Right ventricle myocardium superior (tissue), 1 donor: ENCODE measurements around the gene MKRN2. TPM values are rescaled to one million over a fixed set of nuclear protein-coding genes. Genes with fewer than 3 reads are reported as not detected.
A peak's percentile ranks its signal among the peaks of the same experiment; 100 is the strongest.
"Not testable (repeated sequence)": the region's sequence is repeated elsewhere in the genome, so short reads cannot be mapped to it uniquely, and the experiment has no call there.

Source experiments
- ATAC-seq: fragments of 200-7000 bp; cut with Tn5 transposase; one replicate; pipeline ENCODE4 v1.9.1; 2020; ENCODE audit warnings: mild to moderate bottlenecking; ENCODE audit not compliant: poor library complexity
- DNase-seq: peaks from one replicate; pipeline ENCODE4 v3.0.0-alpha.2; 2020
- intact Hi-C: fragments of 100-400 bp; cut with DNase I; formaldehyde crosslinking; loops from one replicate; pipeline ENCODE4 v1.11.2; 2022
- long read RNA-seq: library from polyadenylated mRNA; unstranded; transcript quantifications from one replicate; pipeline ENCODE4 v2.0.0, GENCODE V29; 2021
- total RNA-seq: library from RNA; stranded (reverse); fragmentation: NEBNext Ultra II Directional; extraction: Animal tissue kit (Norgen Biotek cat#: 25700); gene quantifications from one replicate; pipeline ENCODE4 v1.2.1, GENCODE V29; 2021
- donor health status: DM: no; HTN: yes; CAD: no; lungs with severe emphysema.

The MKRN2 gene, protein sequence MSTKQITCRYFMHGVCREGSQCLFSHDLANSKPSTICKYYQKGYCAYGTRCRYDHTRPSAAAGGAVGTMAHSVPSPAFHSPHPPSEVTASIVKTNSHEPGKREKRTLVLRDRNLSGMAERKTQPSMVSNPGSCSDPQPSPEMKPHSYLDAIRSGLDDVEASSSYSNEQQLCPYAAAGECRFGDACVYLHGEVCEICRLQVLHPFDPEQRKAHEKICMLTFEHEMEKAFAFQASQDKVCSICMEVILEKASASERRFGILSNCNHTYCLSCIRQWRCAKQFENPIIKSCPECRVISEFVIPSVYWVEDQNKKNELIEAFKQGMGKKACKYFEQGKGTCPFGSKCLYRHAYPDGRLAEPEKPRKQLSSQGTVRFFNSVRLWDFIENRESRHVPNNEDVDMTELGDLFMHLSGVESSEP
- total RNA-seq, result 27.7 TPM
- long read RNA-seq, transcript MKRN2-201 (8 exons, 2,848 nt), result major isoform, 110 of 121 reads
- long read RNA-seq, partial matches to known transcripts, result 3 of 121 reads
- long read RNA-seq, other reads (novel, unspliced or antisense), result 6 of 121 reads

DNA sequence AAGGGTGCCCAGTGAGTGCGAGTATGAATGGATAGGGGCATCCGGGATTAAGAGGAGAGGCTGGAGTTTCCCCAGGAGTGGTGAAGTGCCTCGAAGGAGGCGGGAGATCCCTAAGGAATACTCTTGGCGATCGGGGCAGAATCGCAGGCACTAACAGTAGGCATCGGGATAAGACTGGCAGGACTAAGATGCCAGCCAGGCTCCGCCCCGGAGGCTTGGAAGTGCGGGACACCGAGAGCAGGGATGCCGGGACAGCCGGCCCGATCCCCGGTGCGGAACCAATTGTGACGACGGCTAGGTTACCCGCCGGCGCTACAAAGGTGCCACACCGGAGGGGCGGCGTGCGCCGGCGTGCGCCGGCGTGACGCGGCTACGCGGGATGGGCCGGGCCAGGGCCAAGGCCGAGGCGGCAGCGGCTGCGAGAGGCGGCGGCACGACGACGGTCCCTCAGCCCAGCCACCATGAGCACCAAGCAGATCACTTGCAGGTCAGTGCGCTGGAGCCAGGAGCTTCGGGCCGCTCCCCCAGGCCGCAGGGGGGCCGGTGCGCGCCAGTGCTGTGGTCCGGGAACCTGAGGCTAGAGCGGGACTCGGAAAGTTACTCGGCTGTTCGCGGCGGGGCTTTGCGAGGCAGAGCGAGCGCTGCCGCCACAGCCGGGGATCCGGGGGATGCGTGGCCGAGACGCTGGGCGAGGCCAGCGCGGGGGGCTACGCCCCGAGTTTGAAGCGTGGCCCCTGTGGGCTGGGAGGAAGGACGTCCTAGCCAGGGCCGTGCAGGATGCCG is at the start of gene MKRN2:
Gene MKRN2 (plus strand): TSS at position 398 of the 783 bp plus-strand sequence. CDS start 64 bp downstream, at position 462.
- DNase-seq (peak; percentile 93), ATAC-seq (peak; percentile 97)
- intact Hi-C loops, result loop anchor here (5.0 kb wide), 1 partner anchor 105 kb away; the partner anchor contains the start of gene RAF1

GRCh38 chr3:12507591-12508281 is 49.2 kb upstream of the MKRN2 start:
- ATAC-seq (peak; percentile 26), DNase-seq (no peak)
- intact Hi-C loops, result no loop called here

DNA sequence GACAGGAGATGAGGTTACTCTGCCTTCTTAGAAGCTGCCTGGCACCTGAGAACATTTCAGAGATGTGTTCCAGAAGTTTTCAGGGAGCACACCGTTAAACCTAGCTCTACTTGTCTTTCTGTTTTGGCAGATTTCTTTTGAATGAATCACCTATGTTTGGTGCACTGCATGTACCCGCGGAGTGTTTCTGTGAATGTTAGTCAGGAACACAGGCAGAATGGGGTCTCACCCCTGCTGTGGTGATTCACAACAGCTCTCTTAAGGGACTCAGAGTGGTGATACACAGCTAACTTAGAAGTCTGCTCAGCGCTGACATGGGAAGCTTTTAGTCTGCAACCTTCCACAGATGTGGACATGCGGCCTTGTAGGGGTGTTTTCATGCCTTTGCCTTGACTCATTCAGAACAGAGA is 48.6 kb upstream of the MKRN2 start:
- peak; percentile 34 for ATAC-seq
- DNase-seq, result no peak
- intact Hi-C loops, result no loop called here

DNA sequence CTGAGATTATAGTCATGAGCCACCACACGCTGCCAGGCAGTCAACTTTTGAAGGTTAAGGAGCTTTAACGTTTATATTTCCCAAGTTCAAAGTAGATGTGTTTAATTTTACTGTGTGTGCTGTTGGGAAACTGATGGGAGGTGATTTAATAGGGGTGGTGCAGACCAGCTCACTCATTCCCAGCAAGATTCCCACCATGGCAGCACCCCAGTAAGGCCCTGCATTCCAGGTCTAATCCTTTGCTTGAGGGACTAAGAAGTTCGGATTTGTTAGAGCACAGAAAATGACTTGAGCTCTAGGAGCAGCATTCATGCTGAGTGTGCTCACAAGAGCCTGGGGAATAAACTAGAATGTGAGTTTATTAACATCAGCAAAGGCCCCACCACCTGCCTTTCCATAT is 47.4 kb upstream of the MKRN2 start:
- DNase-seq (no peak), ATAC-seq (no peak)
- intact Hi-C loops, result no loop called here

DNA sequence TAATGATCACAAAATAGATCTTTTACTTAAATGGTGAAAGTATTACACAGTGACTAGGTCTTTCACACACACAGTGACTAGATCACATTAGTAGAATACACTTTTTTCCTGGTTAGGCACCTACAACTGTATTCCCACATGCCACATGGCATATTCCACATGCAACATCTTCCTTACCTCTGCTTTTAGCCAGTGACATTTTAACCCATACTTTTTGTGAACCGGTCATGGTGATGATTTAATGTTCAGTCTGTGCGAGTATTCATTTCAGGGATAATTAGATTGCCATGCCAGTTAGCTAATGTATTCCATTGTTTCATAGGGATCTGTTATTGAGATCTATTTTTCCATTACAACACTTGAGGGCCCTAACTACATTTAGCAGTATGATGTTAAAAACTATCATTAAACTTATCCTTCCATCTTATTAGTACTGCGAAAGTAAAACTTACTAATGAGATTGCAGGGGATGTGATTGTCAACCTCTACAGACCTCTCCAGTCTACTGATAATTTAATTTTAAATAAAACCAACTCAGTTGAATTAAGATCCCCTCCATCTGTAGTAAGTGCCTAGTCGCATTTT is 44.3 kb upstream of the MKRN2 start:
- ATAC-seq, result no peak
- intact Hi-C loops, result no loop called here

DNA sequence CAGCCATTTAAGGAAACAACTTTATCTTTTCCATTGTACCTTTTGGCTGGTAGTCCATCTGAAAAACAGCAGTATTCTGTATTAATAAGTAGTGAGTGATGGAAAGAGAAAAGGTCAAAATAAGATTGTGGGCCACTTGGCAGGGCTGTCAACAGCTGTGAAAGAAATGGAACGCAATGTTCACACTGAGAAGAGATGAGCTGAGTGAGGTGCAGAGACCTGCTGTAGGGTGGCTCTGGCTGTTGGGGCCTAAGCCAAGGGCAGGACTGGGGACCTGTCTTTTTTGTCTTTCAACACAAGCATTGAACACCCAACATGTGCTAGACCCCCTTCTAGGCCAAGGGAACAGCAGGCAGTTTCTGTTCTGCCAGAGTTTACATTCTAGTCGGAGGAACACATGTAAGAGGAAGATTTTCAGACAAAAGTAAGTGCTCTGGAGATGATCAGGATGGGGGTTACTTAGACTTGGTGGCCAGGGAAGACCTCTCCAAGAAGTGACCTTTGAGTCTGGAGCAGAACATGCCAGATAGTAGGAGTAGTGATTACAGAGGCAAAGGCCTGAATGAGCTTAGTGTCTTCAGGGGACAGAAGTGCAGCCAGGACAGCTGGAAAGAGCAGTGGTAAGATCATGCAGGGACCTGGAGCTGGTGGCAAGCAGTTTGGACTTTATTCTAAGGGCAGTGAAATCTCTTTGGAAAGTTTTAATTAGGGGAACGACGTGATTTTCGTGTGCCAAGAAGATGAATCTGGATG is 43.0 kb upstream of the MKRN2 start:
- intact Hi-C loops, result no loop called here
- peak; percentile 47 for DNase-seq
- ATAC-seq, result peak; percentile 93

More for the DNA sequence above, 44.3 kb upstream of the MKRN2 start:
- DNase-seq, result no peak

DNA sequence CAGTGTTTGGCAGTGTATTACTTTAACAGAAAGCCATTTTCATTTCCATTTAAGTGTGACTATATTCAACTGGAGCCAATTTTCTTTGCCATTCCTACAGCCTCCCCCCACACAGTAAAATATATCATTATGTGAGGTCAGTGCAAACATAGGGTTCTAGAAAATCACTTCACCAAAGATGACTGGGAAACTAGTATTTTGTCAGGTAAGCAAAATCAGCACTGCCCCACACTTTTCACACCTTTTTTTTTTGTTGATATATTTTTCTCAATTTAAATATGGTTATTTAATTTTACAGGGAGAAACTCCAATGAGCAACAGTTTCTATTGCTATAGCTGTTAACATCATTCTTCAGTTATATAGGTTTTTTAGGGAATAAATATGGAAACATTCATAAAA is 41.3 kb upstream of the MKRN2 start:
- DNase-seq (no peak), ATAC-seq (no peak)
- intact Hi-C loops, result no loop called here

- intact Hi-C loops, result no loop called here
- DNase-seq (no peak), ATAC-seq (no peak)
Observed at GRCh38 chr3:12516873-12517272, 40.0 kb upstream of the MKRN2 start.

DNA sequence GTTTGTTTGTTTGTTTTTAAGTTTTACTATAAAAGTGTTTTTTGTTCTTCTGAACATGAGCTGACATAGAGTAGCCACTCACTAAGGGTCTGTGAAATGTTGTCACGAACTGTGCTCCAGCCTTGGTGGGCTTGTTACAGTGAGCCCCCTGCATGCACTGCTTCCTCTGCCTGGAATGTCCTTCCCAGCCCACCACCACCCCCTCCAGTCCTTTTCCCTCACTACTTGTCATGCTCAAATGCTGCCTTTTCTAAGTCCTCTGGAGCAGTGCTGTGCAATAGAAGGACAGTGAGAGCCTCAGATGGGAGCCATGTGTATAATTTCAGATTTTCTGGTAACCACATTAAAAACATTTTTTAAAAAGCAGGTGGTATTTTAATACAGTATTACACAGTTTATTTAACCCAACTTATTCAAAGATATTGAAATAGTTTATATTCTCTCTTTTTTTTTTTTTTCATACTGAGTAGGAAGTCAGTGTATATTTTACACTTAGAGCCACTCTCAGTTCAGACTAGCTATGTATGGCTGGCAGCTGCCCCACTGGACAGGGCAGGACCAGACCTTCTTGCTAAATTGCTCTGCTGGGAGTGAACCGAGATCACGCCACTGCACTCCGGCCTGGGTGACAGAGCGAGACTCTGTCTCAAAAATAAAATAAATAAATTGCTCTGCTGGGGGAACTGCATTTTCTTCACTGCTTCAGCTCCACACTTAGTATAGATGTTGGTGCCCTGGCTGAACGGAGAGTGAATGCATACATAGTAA is 38.4 kb upstream of the MKRN2 start:
- intact Hi-C loops, result no loop called here
- DNase-seq (no peak), ATAC-seq (peak; percentile 40)

DNA sequence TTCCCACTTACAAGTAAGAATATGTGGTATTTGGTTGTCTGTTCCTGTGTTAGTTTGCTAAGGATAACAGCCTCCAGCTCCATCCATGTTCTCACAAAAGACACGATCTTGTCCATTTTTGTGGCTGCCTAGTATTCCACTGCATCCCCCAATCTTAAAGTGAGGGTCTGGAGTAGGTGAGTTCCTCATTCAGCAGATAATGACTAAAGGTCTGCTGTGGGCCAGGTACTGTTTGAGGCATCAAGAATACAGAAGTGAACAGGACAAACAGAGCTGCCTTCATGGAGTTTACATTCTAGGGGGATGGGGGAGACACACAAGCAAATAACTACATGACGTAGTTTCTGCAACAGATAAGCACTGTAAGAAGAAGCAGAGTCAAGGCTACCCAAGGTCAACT is 35.9 kb upstream of the MKRN2 start:
- intact Hi-C loops, result no loop called here
- DNase-seq (no peak), ATAC-seq (no peak)

DNA sequence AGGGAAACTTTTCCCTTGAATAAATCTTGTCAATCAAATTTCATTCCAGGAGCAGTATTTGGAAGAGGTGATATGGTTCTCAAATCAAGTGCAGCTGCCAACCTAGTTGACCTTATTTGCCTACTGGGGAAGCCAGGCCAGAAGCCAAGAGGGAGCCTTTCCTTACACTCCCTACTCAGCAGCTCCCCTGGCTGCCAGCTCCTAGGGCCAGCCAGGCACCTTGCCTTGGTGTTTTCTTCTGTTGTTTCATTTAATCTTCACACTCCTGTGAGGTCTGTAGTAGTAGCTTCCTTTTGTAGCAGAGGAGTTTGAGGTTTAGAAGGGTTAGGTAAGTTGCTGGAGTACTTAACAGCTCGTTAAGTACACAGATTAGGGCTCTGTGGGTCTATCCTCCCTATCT is 34.2 kb upstream of the MKRN2 start:
- ATAC-seq, result peak; percentile 94
- DNase-seq, result peak; percentile 66
- intact Hi-C loops, result no loop called here

- intact Hi-C loops, result no loop called here
- DNase-seq (no peak), ATAC-seq (no peak)
Observed at GRCh38 chr3:12527757-12528143, 29.1 kb upstream of the MKRN2 start.

- intact Hi-C loops, result no loop called here
- ATAC-seq (no peak), DNase-seq (no peak)
Observed at GRCh38 chr3:12532182-12532581, 24.7 kb upstream of the MKRN2 start.

- intact Hi-C loops, result no loop called here
- ATAC-seq (no peak), DNase-seq (no peak)
Observed at GRCh38 chr3:12536423-12536822, 20.5 kb upstream of the MKRN2 start.

GRCh38 chr3:12541625-12542024 is 15.3 kb upstream of the MKRN2 start:
- peak; percentile 58 for ATAC-seq

DNA sequence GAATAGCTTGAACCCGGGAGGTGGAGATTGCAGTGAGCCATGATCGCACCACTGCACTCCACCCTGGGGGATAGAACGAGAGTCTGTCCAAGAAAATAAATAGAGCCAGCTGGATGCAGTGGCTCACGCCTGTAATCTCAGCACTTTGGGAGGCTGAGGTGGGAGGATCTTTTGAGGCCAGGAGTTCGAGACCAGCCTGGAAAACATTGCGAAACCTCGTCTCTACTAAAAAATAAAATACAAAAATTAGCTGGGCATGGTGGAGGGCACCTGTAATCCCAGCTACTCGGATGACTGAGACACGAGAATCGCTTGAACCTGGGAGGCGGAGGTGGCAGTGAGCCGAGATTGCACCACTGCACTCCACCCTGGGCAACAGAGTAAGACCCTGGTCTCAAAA is 13.4 kb upstream of the MKRN2 start:
- intact Hi-C loops, DNase-seq, ATAC-seq: not testable (repeated sequence)

More at GRCh38 chr3:12541625-12542024, 15.3 kb upstream of the MKRN2 start:
- intact Hi-C loops, result no loop called here
- no peak for DNase-seq
